Measurements from ENCODE around the gene SDHAF1. TPM values are rescaled to one million over a fixed set of nuclear protein-coding genes. Genes with fewer than 3 reads are reported as not detected.

Gene SDHAF1
- total RNA-seq, 2 donors from 2014 or later: 6.2 to 6.9 TPM

- Mint-ChIP-seq H3K27me3 (peaks cover under 1% of the 10 kb centered on the region), H3K36me3 (ENCODE audit: low read depth) (no peaks in the 10 kb centered on the region), H3K27ac (no peak overlapping the region), H3K4me1 (peaks cover 11% of the 10 kb centered on the region), H3K4me3 (no peak overlapping the region)
- no peak for ATAC-seq
- H3K9me3 ChIP-seq (ENCODE audit: control insufficient read depth, low read length, poor library complexity, severe bottlenecking): no peaks in the 10 kb centered on the region
- DNase-seq: no peak
Measured at GRCh38 chr19:35991731-35992450, 3.1 kb upstream of the SDHAF1 start.

- no peaks in the 10 kb centered on the region for H3K9me3 ChIP-seq (ENCODE audit: control insufficient read depth, low read length, poor library complexity, severe bottlenecking)
- no peak overlapping the region for H3K27ac Mint-ChIP-seq
- DNase-seq (no peak), ATAC-seq (no peak)
- no peaks in the 10 kb centered on the region for H3K36me3 Mint-ChIP-seq (ENCODE audit: low read depth)
- peaks cover 18% of the 10 kb centered on the region for H3K4me1 Mint-ChIP-seq
- H3K27me3 Mint-ChIP-seq: no peaks in the 10 kb centered on the region
- no peak overlapping the region for H3K4me3 Mint-ChIP-seq
Measured at GRCh38 chr19:35992907-35993765, 1.9 kb upstream of the SDHAF1 start.

DNA sequence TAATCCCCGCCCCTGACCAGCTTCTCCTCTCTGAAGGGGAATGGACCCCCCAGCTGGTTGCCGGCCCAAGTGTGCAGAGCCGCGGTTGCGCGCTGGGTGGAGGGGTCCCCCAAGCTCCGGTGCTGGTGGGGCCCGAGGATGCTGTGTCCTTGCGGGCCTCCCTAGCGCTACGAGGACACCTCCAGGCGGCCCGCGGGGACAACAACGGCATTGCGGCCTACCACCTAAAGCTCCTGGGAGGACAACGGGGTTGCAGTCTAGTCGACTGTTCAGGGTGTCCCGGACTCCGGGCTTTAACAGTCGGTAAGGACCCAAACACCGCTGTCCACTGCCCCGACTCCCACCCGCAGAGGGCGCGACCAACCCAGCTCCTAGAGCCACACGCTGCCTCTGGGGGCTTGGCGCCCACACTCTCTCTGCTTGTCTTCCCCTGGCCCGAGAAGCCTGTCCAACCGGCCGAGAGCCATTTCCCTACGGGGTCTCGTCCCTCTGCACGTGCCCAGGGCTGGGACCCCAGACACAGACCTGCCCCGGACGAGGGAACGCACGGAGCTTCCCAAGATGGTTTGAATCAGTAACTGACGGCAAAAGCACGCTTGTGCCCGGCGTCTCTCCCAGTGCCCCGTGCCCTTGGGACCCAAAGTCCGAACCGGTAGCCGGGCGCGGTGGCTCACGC is 927 bp upstream of the SDHAF1 start:
- H3K9me3 ChIP-seq (ENCODE audit: control insufficient read depth, low read length, poor library complexity, severe bottlenecking): no peaks in the 10 kb centered on the region
- no peak for ATAC-seq
- no peaks in the 10 kb centered on the region for H3K27me3 Mint-ChIP-seq
- no peak for DNase-seq
- H3K36me3 Mint-ChIP-seq (ENCODE audit: low read depth): no peaks in the 10 kb centered on the region
- peak overlapping the region; percentile 81 for H3K27ac Mint-ChIP-seq
- H3K4me1 Mint-ChIP-seq: peaks cover 18% of the 10 kb centered on the region
- H3K4me3 Mint-ChIP-seq: peak overlapping the region; percentile 97

- peak overlapping the region; percentile 49 for H3K27ac Mint-ChIP-seq
- no peak for ATAC-seq
- H3K4me1 Mint-ChIP-seq: peaks cover 29% of the 10 kb centered on the region
- no peaks in the 10 kb centered on the region for H3K9me3 ChIP-seq (ENCODE audit: control insufficient read depth, low read length, poor library complexity, severe bottlenecking)
- H3K4me3 Mint-ChIP-seq: peak overlapping the region; percentile 97
- no peaks in the 10 kb centered on the region for H3K36me3 Mint-ChIP-seq (ENCODE audit: low read depth)
- DNase-seq: no peak
- no peaks in the 10 kb centered on the region for H3K27me3 Mint-ChIP-seq
Measured at GRCh38 chr19:35996777-35997176, 1.8 kb downstream of the SDHAF1 start.

GRCh38 chr19:36001605-36002004 is 6.6 kb downstream of the SDHAF1 start:
- Mint-ChIP-seq H3K4me3 (no peak overlapping the region), H3K27me3 (no peaks in the 10 kb centered on the region), H3K36me3 (ENCODE audit: low read depth) (no peaks in the 10 kb centered on the region), H3K4me1 (peaks cover 29% of the 10 kb centered on the region), H3K27ac (no peak overlapping the region)
- DNase-seq (no peak), ATAC-seq (no peak)
- H3K9me3 ChIP-seq (ENCODE audit: control insufficient read depth, low read length, poor library complexity, severe bottlenecking): no peaks in the 10 kb centered on the region

DNA sequence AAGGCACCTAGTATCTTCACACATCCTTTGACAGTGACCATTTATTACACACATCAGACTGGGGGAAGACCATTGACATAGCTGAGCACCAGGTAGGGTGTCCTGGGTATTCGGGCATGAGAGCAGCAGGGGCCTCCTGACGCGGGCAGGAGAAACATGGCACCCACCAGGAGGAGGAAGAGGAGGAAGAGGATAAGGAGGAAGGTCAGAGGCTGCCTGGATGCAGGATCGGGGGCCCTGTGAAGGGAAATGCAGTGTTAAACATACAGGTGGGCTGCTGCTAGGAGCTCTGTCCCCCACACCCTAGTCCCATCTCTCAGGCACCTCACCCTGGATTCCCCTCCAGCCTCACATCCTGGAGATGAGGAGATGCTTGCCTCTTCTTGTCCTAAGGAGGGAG is 8.3 kb downstream of the SDHAF1 start:
- no peak overlapping the region for H3K27ac Mint-ChIP-seq

DNA sequence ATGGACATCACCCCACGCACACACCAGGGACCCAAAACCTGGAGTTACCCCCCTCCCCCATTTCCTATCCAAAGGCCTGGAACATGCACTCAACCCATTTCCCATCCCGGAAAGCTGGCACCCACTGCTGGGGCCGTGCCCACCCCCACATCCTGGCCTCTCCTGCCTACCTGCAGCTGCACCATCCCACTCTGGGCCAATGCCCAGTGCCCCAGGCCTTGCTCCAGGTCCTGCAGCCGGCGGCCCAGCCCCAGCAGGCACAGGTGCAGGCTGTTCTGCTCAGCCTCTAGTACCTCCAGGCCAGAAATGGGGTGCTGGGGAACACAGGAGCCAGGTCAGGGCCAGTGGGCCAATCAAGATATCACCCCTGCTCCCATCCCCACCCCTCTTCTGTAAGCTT is 12.0 kb downstream of the SDHAF1 start:
- no peak for DNase-seq
- H3K27me3 Mint-ChIP-seq: no peaks in the 10 kb centered on the region
- peaks cover 28% of the 10 kb centered on the region for H3K4me1 Mint-ChIP-seq
- H3K9me3 ChIP-seq (ENCODE audit: control insufficient read depth, low read length, poor library complexity, severe bottlenecking): no peaks in the 10 kb centered on the region
- H3K27ac Mint-ChIP-seq: no peak overlapping the region
- H3K4me3 Mint-ChIP-seq: no peak overlapping the region
- H3K36me3 Mint-ChIP-seq (ENCODE audit: low read depth): no peaks in the 10 kb centered on the region
- ATAC-seq: no peak

More for the DNA sequence above, 8.3 kb downstream of the SDHAF1 start:
- Mint-ChIP-seq H3K27me3 (no peaks in the 10 kb centered on the region), H3K36me3 (ENCODE audit: low read depth) (no peaks in the 10 kb centered on the region), H3K4me3 (no peak overlapping the region), H3K4me1 (peaks cover 19% of the 10 kb centered on the region)
- no peak for DNase-seq
- H3K9me3 ChIP-seq (ENCODE audit: control insufficient read depth, low read length, poor library complexity, severe bottlenecking): no peaks in the 10 kb centered on the region
- ATAC-seq: no peak

DNA sequence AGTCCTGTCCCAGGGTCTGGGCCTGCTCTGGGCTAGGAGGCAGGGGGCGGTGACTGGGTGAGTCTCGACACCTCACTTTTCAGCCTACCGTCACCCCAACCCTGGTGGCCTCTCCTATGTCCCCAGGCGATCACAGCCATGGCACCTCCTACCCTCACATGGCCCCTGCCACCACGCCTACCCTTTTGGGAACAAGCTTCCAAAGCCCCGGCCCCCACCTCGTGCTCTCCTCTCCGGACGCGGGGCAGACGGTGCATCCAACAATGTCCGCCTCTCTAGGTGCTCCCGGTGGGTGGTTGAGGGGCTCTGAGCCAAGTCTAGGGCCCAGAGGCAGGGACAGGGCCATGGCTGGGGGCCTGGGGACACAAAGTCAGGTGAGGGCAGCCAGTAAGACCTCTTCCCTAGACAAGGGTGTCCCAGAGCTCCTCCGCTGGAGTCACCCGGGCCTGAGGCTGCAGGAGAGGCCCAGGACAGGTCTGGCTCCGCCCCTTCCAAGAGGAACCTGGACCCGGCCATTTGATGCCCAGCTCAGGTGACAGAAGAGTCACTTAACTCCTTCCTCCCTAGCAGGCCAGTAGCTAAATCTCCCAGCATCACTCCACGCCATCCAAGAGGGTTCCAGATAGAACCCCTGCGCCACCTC is 13.5 kb downstream of the SDHAF1 start, which contains the start of gene SYNE4:
SYNE4 (minus strand) TSS at position 478 of the 643 bp plus-strand sequence; CDS start at position 346, 132 bp downstream.
- Mint-ChIP-seq H3K4me1 (peaks cover 27% of the 10 kb centered on the region), H3K4me3 (peak within 1 kb of the TSS; percentile 80), H3K36me3 (ENCODE audit: low read depth) (no peaks in the 10 kb centered on the region), H3K27ac (peak within 1 kb of the TSS; percentile 77), H3K27me3 (no peaks in the 10 kb centered on the region)
- no peaks in the 10 kb centered on the region for H3K9me3 ChIP-seq (ENCODE audit: control insufficient read depth, low read length, poor library complexity, severe bottlenecking)
- DNase-seq (no peak), ATAC-seq (no peak)

DNA sequence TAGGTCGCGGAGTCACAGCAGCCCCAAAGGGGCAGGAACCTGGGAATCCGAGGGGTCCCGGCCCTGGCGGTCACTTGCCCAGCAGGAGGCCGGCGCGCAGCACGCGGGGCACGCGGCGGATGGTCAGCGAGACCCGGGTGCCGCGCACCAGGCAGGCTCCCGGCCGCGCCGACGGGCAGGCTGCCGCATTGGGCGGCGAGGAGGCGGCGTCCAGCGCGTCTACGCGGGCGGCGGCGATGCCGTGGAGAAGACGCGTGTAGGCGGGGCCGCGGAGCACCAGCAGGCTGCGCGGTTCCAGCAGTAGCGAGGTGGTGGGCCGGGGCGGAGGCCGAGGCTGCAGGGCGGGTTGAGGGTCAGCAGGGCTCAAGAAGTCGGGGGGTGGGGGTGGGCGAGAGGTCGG is 14.2 kb downstream of the SDHAF1 start:
- no peaks in the 10 kb centered on the region for H3K9me3 ChIP-seq (ENCODE audit: control insufficient read depth, low read length, poor library complexity, severe bottlenecking)
- ATAC-seq: peak; percentile 14
- H3K36me3 Mint-ChIP-seq (ENCODE audit: low read depth): peaks cover 2% of the 10 kb centered on the region
- H3K4me1 Mint-ChIP-seq: peaks cover 35% of the 10 kb centered on the region
- H3K4me3 Mint-ChIP-seq: peak overlapping the region; percentile 80
- peak; percentile 19 to 35 (median 33) for DNase-seq
- peak overlapping the region; percentile 77 for H3K27ac Mint-ChIP-seq
- H3K27me3 Mint-ChIP-seq: no peaks in the 10 kb centered on the region

GRCh38 chr19:36009633-36010379 is 14.8 kb downstream of the SDHAF1 start:
- no peaks in the 10 kb centered on the region for H3K27me3 Mint-ChIP-seq
- H3K4me3 Mint-ChIP-seq: peak overlapping the region; percentile 80
- H3K27ac Mint-ChIP-seq: peak overlapping the region; percentile 77
- no peaks in the 10 kb centered on the region for H3K9me3 ChIP-seq (ENCODE audit: control insufficient read depth, low read length, poor library complexity, severe bottlenecking)
- H3K36me3 Mint-ChIP-seq (ENCODE audit: low read depth): peaks cover 2% of the 10 kb centered on the region
- ATAC-seq: no peak
- no peak for DNase-seq
- H3K4me1 Mint-ChIP-seq: peaks cover 38% of the 10 kb centered on the region

GRCh38 chr19:36010402-36010801 is 15.4 kb downstream of the SDHAF1 start:
- Mint-ChIP-seq H3K27me3 (no peaks in the 10 kb centered on the region), H3K36me3 (ENCODE audit: low read depth) (peaks cover 2% of the 10 kb centered on the region), H3K4me1 (peaks cover 42% of the 10 kb centered on the region), H3K4me3 (peak overlapping the region; percentile 80), H3K27ac (peak overlapping the region; percentile 77)
- DNase-seq: no peak
- no peak for ATAC-seq
- no peaks in the 10 kb centered on the region for H3K9me3 ChIP-seq (ENCODE audit: control insufficient read depth, low read length, poor library complexity, severe bottlenecking)

- H3K27me3 Mint-ChIP-seq: no peaks in the 10 kb centered on the region
- H3K27ac Mint-ChIP-seq: peak overlapping the region; percentile 96
- H3K9me3 ChIP-seq (ENCODE audit: control insufficient read depth, low read length, poor library complexity, severe bottlenecking): no peaks in the 10 kb centered on the region
- peaks cover 43% of the 10 kb centered on the region for H3K4me1 Mint-ChIP-seq
- DNase-seq (no peak), ATAC-seq (no peak)
- H3K4me3 Mint-ChIP-seq: peak overlapping the region; percentile 99
- H3K36me3 Mint-ChIP-seq (ENCODE audit: low read depth): peaks cover 2% of the 10 kb centered on the region
Measured at GRCh38 chr19:36013280-36014011, 18.5 kb downstream of the SDHAF1 start.
